Measurements from ENCODE around the gene COPB2.

- no peak for TF ChIP-seq ZNF274 (IDR thresholded peaks at IDR 0.05; ENCODE audit: low read depth, low read length)
- no peak for TF ChIP-seq CTCF (IDR thresholded peaks at IDR 0.05 in 2 of 3, conservative IDR thresholded peaks at IDR 0.05 in 1 of 3; ENCODE audit: borderline replicate concordance in 1 of 3, insufficient read depth in 1 of 3, low read depth in 2 of 3, low read length in 2 of 3)
- TF ChIP-seq POLR2A (IDR thresholded peaks at IDR 0.05; ENCODE audit: borderline replicate concordance, extremely low read depth, insufficient read depth, insufficient read length): no peak
- no peak for TF ChIP-seq JUND (IDR thresholded peaks at IDR 0.05)
- no peak for TF ChIP-seq CEBPB (IDR thresholded peaks at IDR 0.05; ENCODE audit: low read depth)
- no peak for TF ChIP-seq POLR2AphosphoS5 (IDR thresholded peaks at IDR 0.05; ENCODE audit: low read depth, low read length)
- no peak for TF ChIP-seq ELF1 (IDR thresholded peaks at IDR 0.05; ENCODE audit: borderline replicate concordance, low read depth)
- TF ChIP-seq RAD21 (IDR thresholded peaks at IDR 0.05; ENCODE audit: low read depth): no peak
- no peak for TF ChIP-seq REST (IDR thresholded peaks at IDR 0.05; ENCODE audit: low read depth)
- TF ChIP-seq EZH2 (IDR thresholded peaks at IDR 0.05): no peak
- TF ChIP-seq MAX (IDR thresholded peaks at IDR 0.05): no peak
Observed at GRCh38 chr3:139324456-139324855, 65.0 kb downstream of the COPB2 start.
